Measurements from ENCODE around the gene TMEM53.

TMEM53 gene

DNA sequence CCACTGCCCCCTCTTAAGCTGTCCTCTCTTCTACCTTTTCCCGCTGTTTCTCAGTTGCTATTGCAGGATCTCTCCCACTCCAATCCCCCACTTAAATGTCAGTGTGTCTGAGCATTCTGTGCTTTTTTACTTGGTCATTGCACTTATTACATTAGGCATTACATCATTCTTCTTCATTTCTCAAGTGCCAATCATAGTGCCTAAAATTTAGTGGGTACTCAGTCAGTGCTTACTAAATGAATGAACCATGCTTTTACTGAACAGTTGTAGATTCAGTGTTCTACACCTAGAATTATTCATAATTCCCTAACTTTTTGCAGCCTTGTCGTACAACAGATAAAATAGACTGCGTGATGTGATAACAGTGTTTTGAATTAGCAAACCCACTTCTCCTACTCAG lies 19.6 kb upstream of the TMEM53 start:
- TF ChIP-seq, protein P1, sequence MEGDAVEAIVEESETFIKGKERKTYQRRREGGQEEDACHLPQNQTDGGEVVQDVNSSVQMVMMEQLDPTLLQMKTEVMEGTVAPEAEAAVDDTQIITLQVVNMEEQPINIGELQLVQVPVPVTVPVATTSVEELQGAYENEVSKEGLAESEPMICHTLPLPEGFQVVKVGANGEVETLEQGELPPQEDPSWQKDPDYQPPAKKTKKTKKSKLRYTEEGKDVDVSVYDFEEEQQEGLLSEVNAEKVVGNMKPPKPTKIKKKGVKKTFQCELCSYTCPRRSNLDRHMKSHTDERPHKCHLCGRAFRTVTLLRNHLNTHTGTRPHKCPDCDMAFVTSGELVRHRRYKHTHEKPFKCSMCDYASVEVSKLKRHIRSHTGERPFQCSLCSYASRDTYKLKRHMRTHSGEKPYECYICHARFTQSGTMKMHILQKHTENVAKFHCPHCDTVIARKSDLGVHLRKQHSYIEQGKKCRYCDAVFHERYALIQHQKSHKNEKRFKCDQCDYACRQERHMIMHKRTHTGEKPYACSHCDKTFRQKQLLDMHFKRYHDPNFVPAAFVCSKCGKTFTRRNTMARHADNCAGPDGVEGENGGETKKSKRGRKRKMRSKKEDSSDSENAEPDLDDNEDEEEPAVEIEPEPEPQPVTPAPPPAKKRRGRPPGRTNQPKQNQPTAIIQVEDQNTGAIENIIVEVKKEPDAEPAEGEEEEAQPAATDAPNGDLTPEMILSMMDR (IDR thresholded peaks at IDR 0.05; ENCODE audit: low read depth, low read length, missing control alignments): no peak
- in situ Hi-C loops (cut with HindIII; ENCODE audit: low sequenced_read_pairs): no loop called here
- no peak overlapping the region for H3K4me3 ChIP-seq (ENCODE audit: low read depth, low read length)
- DNase-seq (ENCODE audit: low read depth): no peak

DNA sequence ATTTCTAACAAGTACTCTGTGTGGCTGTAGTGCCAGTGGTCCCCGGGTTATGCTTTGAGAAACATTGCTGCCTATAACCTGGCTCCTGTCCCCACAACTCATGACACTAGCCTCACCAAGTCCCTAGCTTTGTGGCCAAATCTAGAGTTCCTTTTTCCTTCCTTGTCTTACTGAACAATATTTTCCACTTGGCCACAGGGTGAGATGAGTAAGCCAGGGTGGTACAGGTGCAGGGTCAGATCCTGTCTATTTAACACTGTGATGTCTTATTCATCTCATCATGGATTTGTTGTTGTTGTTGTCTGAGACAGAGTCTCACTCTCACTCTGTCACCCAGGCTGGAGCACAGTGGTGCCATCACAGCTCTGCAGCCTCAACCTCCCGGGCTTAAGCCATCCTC lies 18.9 kb upstream of the TMEM53 start:
- TF ChIP-seq, protein P1 (IDR thresholded peaks at IDR 0.05; ENCODE audit: low read depth, low read length, missing control alignments): no peak
- in situ Hi-C loops (cut with HindIII; ENCODE audit: low sequenced_read_pairs): no loop called here
- no peak for DNase-seq (ENCODE audit: low read depth)
- H3K4me3 ChIP-seq (ENCODE audit: low read depth, low read length): no peak overlapping the region

- H3K4me3 ChIP-seq (ENCODE audit: low read depth, low read length): no peak overlapping the region
- in situ Hi-C loops (cut with HindIII; ENCODE audit: low sequenced_read_pairs): no loop called here
- TF ChIP-seq, protein P1 (IDR thresholded peaks at IDR 0.05; ENCODE audit: low read depth, low read length, missing control alignments): no peak
- no peak for DNase-seq (ENCODE audit: low read depth)
Measured at GRCh38 chr1:44689447-44689765, 15.1 kb upstream of the TMEM53 start.

GRCh38 chr1:44688760-44689446 lies 14.6 kb upstream of the TMEM53 start:
- in situ Hi-C loops (cut with HindIII; ENCODE audit: low sequenced_read_pairs): no loop called here
- no peak overlapping the region for H3K4me3 ChIP-seq (ENCODE audit: low read depth, low read length)
- TF ChIP-seq, protein P1 (IDR thresholded peaks at IDR 0.05; ENCODE audit: low read depth, low read length, missing control alignments): no peak
- no peak for DNase-seq (ENCODE audit: low read depth)

DNA sequence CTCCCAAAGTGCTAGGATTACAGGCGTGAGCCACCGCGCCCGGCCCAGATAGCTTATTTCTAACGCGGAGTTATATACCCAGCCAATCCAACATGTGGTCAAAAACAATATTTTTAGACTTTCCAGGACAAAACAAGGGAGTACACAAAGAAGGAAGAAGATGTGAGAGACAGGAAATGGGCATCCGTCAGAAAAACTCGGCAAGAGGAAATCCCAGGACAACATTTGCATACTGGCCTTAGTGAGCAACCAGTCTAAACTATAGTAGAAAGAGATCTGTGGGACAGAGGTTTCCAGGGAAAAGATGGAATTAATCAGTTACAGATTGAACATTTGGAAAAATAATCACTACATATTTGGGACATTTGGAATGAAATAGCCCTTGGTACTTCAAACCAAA lies 11.6 kb upstream of the TMEM53 start:
- DNase-seq (ENCODE audit: low read depth): no peak
- no peak overlapping the region for H3K4me3 ChIP-seq (ENCODE audit: low read depth, low read length)
- in situ Hi-C loops (cut with HindIII; ENCODE audit: low sequenced_read_pairs): no loop called here
- TF ChIP-seq, protein P1 (IDR thresholded peaks at IDR 0.05; ENCODE audit: low read depth, low read length, missing control alignments): no peak

- no peak overlapping the region for H3K4me3 ChIP-seq (ENCODE audit: low read depth, low read length)
- TF ChIP-seq, protein P1 (IDR thresholded peaks at IDR 0.05; ENCODE audit: low read depth, low read length, missing control alignments): no peak
- DNase-seq (ENCODE audit: low read depth): no peak
- in situ Hi-C loops (cut with HindIII; ENCODE audit: low sequenced_read_pairs): no loop called here
Measured at GRCh38 chr1:44685218-44685617, 10.9 kb upstream of the TMEM53 start.
